K562 (cell line): ENCODE results near the gene ZCCHC3. TPM values are rescaled to one million over a fixed set of nuclear protein-coding genes. Genes with fewer than 3 reads are reported as not detected.
A peak's percentile ranks its signal among the peaks of the same experiment; 100 is the strongest.

ENCODE experiments used
- ATF2 ChIP-seq: sonication (generic); formaldehyde crosslinking; IDR thresholded peaks from 2 replicates; pipeline ENCODE4 v1.8.1; 2022; ENCODE audit warnings: missing genetic modification reagents
- ATF6 ChIP-seq: sonication (generic); formaldehyde crosslinking; IDR thresholded peaks from 2 replicates; pipeline ENCODE4 v1.4.0; 2020; ENCODE audit warnings: mild to moderate bottlenecking, missing genetic modification reagents
- CREB1 ChIP-seq, 2 experiments: sonication (generic) in 1 of 2; formaldehyde crosslinking in 1 of 2; IDR thresholded peaks; 2 replicates each; pipeline versions ENCODE4 v1.6.1 to v1.8.0; 2012 to 2022; ENCODE audit warnings: inconsistent platforms in 1 of 2, mild to moderate bottlenecking in 1 of 2, missing genetic modification reagents in 1 of 2, moderate library complexity in 1 of 2
- E4F1 ChIP-seq: fragments of 250-450 bp; sonication (Bioruptor Pico); IDR thresholded peaks from 2 replicates; pipeline ENCODE4 v1.5.0; 2021; ENCODE audit warnings: mild to moderate bottlenecking, borderline replicate concordance
- ELF4 ChIP-seq: fragments of 450-650 bp; formaldehyde crosslinking; IDR thresholded peaks from 2 replicates; pipeline ENCODE4 v1.4.0; 2022; ENCODE audit warnings: missing genetic modification characterization
- FOXP4 ChIP-seq: sonication (generic); formaldehyde crosslinking; IDR thresholded peaks from 2 replicates; pipeline ENCODE4 v1.8.0; 2022; ENCODE audit warnings: mild to moderate bottlenecking, missing genetic modification reagents, borderline replicate concordance
- IRF2 ChIP-seq: sonication (generic); formaldehyde crosslinking; IDR thresholded peaks from 2 replicates; pipeline ENCODE4 v1.8.1; 2022; ENCODE audit warnings: mild to moderate bottlenecking, missing genetic modification reagents
- IRF9 ChIP-seq: fragments of 450-650 bp; IDR thresholded peaks from 2 replicates; pipeline ENCODE4 v1.6.1; 2016; ENCODE audit warnings: missing biosample characterization, missing genetic modification characterization
- MYC ChIP-seq, 2 experiments: fragments of 250-450 bp in 1 of 2; sonication (Bioruptor Pico) in 1 of 2; IDR thresholded peaks; 2 replicates each; pipeline versions ENCODE4 v1.5.1 to v1.6.1; 2012 to 2021; ENCODE audit warnings: low read depth in 2 of 2, borderline replicate concordance in 1 of 2, improper control_type of control experiment in 1 of 2, low read length in 1 of 2, mild to moderate bottlenecking in 1 of 2, moderate library complexity in 1 of 2
- PHF8 ChIP-seq: fragments of 200-600 bp; sonication (generic); IDR thresholded peaks from 2 replicates; pipeline ENCODE4 v1.6.1; 2012; ENCODE audit warnings: mixed run types, mild to moderate bottlenecking, inconsistent platforms, low read length, moderate library complexity, borderline replicate concordance
- RAD51 ChIP-seq: fragments of 450-650 bp; IDR thresholded peaks from 2 replicates; pipeline ENCODE4 v1.7.1; 2016; ENCODE audit warnings: low read depth, mild to moderate bottlenecking, borderline replicate concordance
- SMAD1 ChIP-seq: fragments of 150-350 bp; IDR thresholded peaks from 2 replicates; pipeline ENCODE4 v1.6.1; 2014; ENCODE audit warnings: low read length, low read depth; ENCODE audit not compliant: partially characterized antibody
- SPI1 ChIP-seq: IDR thresholded peaks from 2 replicates; pipeline ENCODE4 v1.6.1; 2011; ENCODE audit warnings: low read depth, low read length, control low read depth, borderline replicate concordance
- STAT5B ChIP-seq: fragments of 250-450 bp; sonication (Bioruptor Pico); IDR thresholded peaks from 2 replicates; pipeline ENCODE4 v1.8.0; 2021; ENCODE audit warnings: mild to moderate bottlenecking, inconsistent platforms
- TEAD2 ChIP-seq: fragments of 450-650 bp; IDR thresholded peaks from 2 replicates; pipeline ENCODE4 v1.6.1; 2016; ENCODE audit warnings: missing genetic modification characterization, control low read depth, missing compliant biosample characterization
- ZFP30 ChIP-seq: fragments of 250-450 bp; sonication (Bioruptor Pico); IDR thresholded peaks from 2 replicates; pipeline ENCODE4 v1.8.0; 2022; ENCODE audit warnings: moderate library complexity, mild to moderate bottlenecking, inconsistent platforms, borderline replicate concordance
- ZNF431 ChIP-seq: sonication (generic); formaldehyde crosslinking; IDR thresholded peaks from 2 replicates; pipeline ENCODE4 v1.8.0; 2022; ENCODE audit warnings: mild to moderate bottlenecking, missing genetic modification reagents
- polyA plus RNA-seq, 8 experiments: library from polyadenylated mRNA; depleted of rRNA in 4 of 8; stranded (reverse) in 5 of 8; unstranded in 3 of 8; fragments of >200 nt; fragmentation: Nextera tagmentation in 2 of 8; fragmentation: Illumina TruSeq in 1 of 8; extraction: Ambion mirVana in 2 of 8; extraction: Trizol in 1 of 8; gene quantifications; 2 replicates each; pipeline versions ENCODE4 v1.2.1 to v1.2.3, GENCODE V29; 2011 to 2014; ENCODE audit warnings: inconsistent platforms in 1 of 8, missing spikeins in 1 of 8
- total RNA-seq, 7 experiments: library from RNA; depleted of rRNA in 6 of 7; stranded (reverse); fragments of >200 nt in 6 of 7; fragmentation: Illumina TruSeq in 2 of 7; extraction: Trizol in 2 of 7; gene quantifications; 2 replicates each; pipeline versions ENCODE4 v1.2.1 to v1.2.3, GENCODE V29; 2011 to 2021; ENCODE audit warnings: low replicate concordance in 1 of 7

The ZCCHC3 gene
- total and polyA plus RNA-seq, 9 of the 15 experiments (the other 6 are each of a cell fraction or from before 2014, with no cell fraction given), result 2.8 to 23.3 (median 16.5) TPM

GRCh38 chr20:325045-325888 lies 27.9 kb downstream of the ZCCHC3 start, which contains the start of gene SOX12 (continued):
- TF ChIP-seq SPI1, result no peak
- no peak for TF ChIP-seq ATF6 (CRISPR knock-in tag)
- TF ChIP-seq IRF9 (tag), result no peak
- no peak for TF ChIP-seq TEAD2 (tag)
- TF ChIP-seq FOXP4 (CRISPR knock-in tag), result no peak
- TF ChIP-seq E4F1, result no peak
- TF ChIP-seq MYC (IDR thresholded peaks at IDR 0.05; ENCODE audit: low read depth, low read length), result peak; percentile 35
- no peak for TF ChIP-seq MYC (CRISPR knock-in tag; IDR thresholded peaks at IDR 0.05; ENCODE audit: borderline replicate concordance, low read depth)
- no peak for TF ChIP-seq ZNF431 (CRISPR knock-in tag)
- peak; percentile 82; the same call in 1 of the 2 replicates for TF ChIP-seq PHF8
- no peak for TF ChIP-seq SMAD1
- TF ChIP-seq CREB1 (IDR thresholded peaks at IDR 0.05), result peak; percentile 89
- TF ChIP-seq CREB1 (CRISPR knock-in tag; IDR thresholded peaks at IDR 0.05), result peak; percentile 96
- TF ChIP-seq IRF2 (CRISPR knock-in tag), result no peak
- no peak for TF ChIP-seq ATF2 (CRISPR knock-in tag)
- no peak for TF ChIP-seq ZFP30 (CRISPR knock-in tag)
- TF ChIP-seq ELF4, result no peak
- TF ChIP-seq RAD51, result no peak
- TF ChIP-seq STAT5B (CRISPR knock-in tag), result no peak
